Kidney (tissue), 14 donors: ENCODE data around the gene SPOCK1. TPM values are rescaled to one million over a fixed set of nuclear protein-coding genes. Genes with fewer than 3 reads are reported as not detected.
"Not testable (repeated sequence)": the region's sequence is repeated elsewhere in the genome, so short reads cannot be mapped to it uniquely, and the experiment has no call there.

Experiments
- DNase-seq, 5 donors: peaks; one replicate each; pipeline ENCODE4 v3.0.0-alpha.2; 2013 to 2020
- FAIRE-seq: peaks from 2 replicates; lab custom pipeline; 2012; peaks lifted over from hg19 to GRCh38; lab: Jason Lieb, UNC
- H3K27ac ChIP-seq, 2 donors: one replicate each; pipeline ENCODE4 v1.7.0; 2013; ENCODE audit warnings: low read depth in 2 of 2, low read length in 2 of 2, inconsistent platforms in 1 of 2
- H3K27me3 ChIP-seq: one replicate; pipeline ENCODE4 v1.7.1; 2013; ENCODE audit warnings: low read length, inconsistent platforms; ENCODE audit not compliant: control insufficient read depth, insufficient read depth
- H3K36me3 ChIP-seq, 3 donors: one replicate each; pipeline versions ENCODE4 v1.7.0 to v1.7.1; 2013; ENCODE audit warnings: low read length in 3 of 3, control low read depth in 1 of 3, inconsistent platforms in 1 of 3; ENCODE audit not compliant: insufficient read depth in 3 of 3, control insufficient read depth in 2 of 3
- H3K4me1 ChIP-seq, 3 donors: one replicate each; pipeline versions ENCODE4 v1.7.0 to v1.7.1; 2013; ENCODE audit warnings: low read length in 3 of 3, inconsistent platforms in 1 of 3, low read depth in 1 of 3; ENCODE audit not compliant: control insufficient read depth in 2 of 3, insufficient read depth in 2 of 3
- H3K4me3 ChIP-seq, 3 donors: one replicate each; pipeline versions ENCODE4 v1.7.0 to v1.8.1; 2013; ENCODE audit warnings: low read length in 3 of 3, control low read depth in 1 of 3, inconsistent platforms in 1 of 3
- H3K9ac ChIP-seq, 3 donors: one replicate each; pipeline versions ENCODE4 v1.7.0 to v1.7.1; 2013; ENCODE audit warnings: low read length in 3 of 3, control low read depth in 1 of 3, inconsistent platforms in 1 of 3
- H3K9me3 ChIP-seq, 3 donors: one replicate each; pipeline versions ENCODE4 v1.7.0 to v1.7.1; 2013; ENCODE audit warnings: low read length in 3 of 3, control low read depth in 1 of 3, inconsistent platforms in 1 of 3; ENCODE audit not compliant: control insufficient read depth in 2 of 3, insufficient read depth in 1 of 3
- intact Hi-C: fragments of 100-400 bp; cut with DNase I; formaldehyde crosslinking; loops from one replicate; pipeline ENCODE4 v1.11.1; 2022
- polyA plus RNA-seq: library from polyadenylated mRNA; stranded (reverse); fragments of 350-450 nt; fragmentation: Illumina TruSeq; extraction: RNeasy Lipid Tissue Mini Kit (QIAGEN cat#74804); gene quantifications from one replicate; pipeline ENCODE4 v1.2.3, GENCODE V29; 2014; ENCODE audit warnings: low read depth, low replicate concordance; ENCODE audit not compliant: insufficient read depth
- total RNA-seq: library from RNA; stranded (reverse); fragmentation: NEBNext Ultra II Directional; extraction: Animal tissue kit (Norgen Biotek cat#: 25700); gene quantifications from one replicate; pipeline ENCODE4 v1.2.1, GENCODE V29; 2021
- TF ChIP-seq, protein P1 (sequence below): IDR thresholded peaks from 3 replicates; pipeline ENCODE4 v1.5.1; 2012; ENCODE audit warnings: mild to moderate bottlenecking, moderate library complexity, borderline replicate concordance; ENCODE audit not compliant: insufficient read depth; ENCODE audit errors: extremely low read depth
- donor health status: control.
- donor health status: control.
- donor health status: control.
- donor health status: control.
- donor health status: control.
- donor health status: DM: yes; HTN: yes; CAD: no.
- donor health status: Normal renal cell carcinoma (clear cell type).

The SPOCK1 gene
- total and polyA plus RNA-seq, 2 donors from 2014 or later: 15.7 to 32.8 TPM

DNA sequence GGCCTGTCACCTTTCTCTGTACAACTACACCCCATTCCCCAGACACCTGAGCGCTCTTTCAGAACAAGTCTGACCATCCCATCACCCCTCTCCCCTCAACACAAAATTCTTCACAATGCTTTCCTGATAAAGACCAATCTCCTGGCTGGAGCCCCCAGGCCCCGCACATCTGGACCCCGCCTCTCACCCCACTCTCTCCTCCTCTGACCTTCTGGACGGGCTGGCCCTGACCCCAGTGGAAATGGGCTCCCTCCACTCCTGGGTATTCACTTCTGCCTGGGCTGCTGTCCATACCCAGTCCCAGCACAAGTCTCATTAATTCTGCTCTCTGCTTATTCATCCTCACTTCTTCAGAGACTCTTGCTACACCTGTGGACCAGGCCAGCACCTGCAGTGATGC is 2.1 kb upstream of the SPOCK1 start:
- Histone ChIP-seq H3K27ac (no peak overlapping the region), H3K9me3 (no peaks in the 10 kb centered on the region), H3K4me1 (no peaks in the 10 kb centered on the region), H3K36me3 (no peaks in the 10 kb centered on the region), H3K4me3 (no peak overlapping the region), H3K9ac (no peak overlapping the region), H3K27me3 (peaks cover 4% of the 10 kb centered on the region)
- no peak for DNase-seq
- FAIRE-seq: no peak
- TF ChIP-seq, protein P1, sequence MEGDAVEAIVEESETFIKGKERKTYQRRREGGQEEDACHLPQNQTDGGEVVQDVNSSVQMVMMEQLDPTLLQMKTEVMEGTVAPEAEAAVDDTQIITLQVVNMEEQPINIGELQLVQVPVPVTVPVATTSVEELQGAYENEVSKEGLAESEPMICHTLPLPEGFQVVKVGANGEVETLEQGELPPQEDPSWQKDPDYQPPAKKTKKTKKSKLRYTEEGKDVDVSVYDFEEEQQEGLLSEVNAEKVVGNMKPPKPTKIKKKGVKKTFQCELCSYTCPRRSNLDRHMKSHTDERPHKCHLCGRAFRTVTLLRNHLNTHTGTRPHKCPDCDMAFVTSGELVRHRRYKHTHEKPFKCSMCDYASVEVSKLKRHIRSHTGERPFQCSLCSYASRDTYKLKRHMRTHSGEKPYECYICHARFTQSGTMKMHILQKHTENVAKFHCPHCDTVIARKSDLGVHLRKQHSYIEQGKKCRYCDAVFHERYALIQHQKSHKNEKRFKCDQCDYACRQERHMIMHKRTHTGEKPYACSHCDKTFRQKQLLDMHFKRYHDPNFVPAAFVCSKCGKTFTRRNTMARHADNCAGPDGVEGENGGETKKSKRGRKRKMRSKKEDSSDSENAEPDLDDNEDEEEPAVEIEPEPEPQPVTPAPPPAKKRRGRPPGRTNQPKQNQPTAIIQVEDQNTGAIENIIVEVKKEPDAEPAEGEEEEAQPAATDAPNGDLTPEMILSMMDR: no peak
- intact Hi-C loops: no loop called here

DNA sequence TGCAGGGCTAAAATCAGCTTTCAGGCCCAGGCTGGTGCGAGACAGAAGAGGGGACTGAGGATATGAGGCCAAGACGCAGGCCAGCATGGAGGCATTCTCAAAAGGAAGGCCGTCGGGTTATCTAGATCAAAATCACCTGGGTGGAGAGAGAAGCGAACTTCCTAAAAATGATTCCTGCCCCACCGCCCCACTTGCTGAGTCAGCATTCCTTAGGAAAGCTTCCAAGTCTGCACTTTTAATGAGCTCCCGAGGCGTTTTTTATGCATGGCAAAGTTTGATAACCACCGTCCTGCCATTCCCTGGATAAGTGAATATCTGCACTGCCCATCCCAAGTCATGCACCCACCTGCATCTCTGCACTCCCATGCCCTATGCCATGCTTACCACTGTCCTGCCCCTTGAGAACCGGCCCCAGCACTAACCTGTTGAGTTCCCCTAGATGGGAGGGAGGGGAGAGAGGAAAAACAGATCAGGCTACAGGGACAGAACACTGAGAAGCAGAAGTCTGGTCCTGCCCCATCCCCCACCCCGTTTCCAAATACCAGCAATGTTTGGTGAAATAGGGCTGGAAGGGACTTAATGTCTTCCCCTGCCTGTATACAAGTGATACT is 1.6 kb upstream of the SPOCK1 start:
- intact Hi-C loops: no loop called here
- DNase-seq (no peak), FAIRE-seq (no peak)
- no peak overlapping the region for H3K4me3 ChIP-seq
- TF ChIP-seq, protein P1: no peak
- H3K27ac ChIP-seq: no peak overlapping the region
- no peaks in the 10 kb centered on the region for H3K9me3 ChIP-seq
- H3K36me3 ChIP-seq: no peaks in the 10 kb centered on the region
- H3K9ac ChIP-seq: no peak overlapping the region
- no peaks in the 10 kb centered on the region for H3K4me1 ChIP-seq
- H3K27me3 ChIP-seq: peaks cover 4% of the 10 kb centered on the region

DNA sequence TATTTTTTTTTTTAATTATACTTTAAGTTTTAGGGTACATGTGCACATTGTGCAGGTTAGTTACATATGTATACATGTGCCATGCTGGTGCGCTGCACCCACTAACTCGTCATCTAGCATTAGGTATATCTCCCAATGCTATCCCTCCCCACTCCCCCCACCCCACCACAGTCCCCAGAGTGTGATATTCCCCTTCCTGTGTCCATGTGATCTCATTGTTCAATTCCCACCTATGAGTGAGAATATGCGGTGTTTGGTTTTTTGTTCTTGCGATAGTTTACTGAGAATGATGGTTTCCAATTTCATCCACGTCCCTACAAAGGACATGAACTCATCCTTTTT is 351 bp upstream of the SPOCK1 start:
- H3K36me3 ChIP-seq, H3K27ac ChIP-seq, H3K9ac ChIP-seq, H3K4me3 ChIP-seq, H3K4me1 ChIP-seq, FAIRE-seq, DNase-seq, H3K9me3 ChIP-seq, H3K27me3 ChIP-seq: not testable (repeated sequence)
- intact Hi-C loops: loop anchor here (5.0 kb wide), 1 partner anchor 177 kb away; no protein-coding TSS in a partner anchor

DNA sequence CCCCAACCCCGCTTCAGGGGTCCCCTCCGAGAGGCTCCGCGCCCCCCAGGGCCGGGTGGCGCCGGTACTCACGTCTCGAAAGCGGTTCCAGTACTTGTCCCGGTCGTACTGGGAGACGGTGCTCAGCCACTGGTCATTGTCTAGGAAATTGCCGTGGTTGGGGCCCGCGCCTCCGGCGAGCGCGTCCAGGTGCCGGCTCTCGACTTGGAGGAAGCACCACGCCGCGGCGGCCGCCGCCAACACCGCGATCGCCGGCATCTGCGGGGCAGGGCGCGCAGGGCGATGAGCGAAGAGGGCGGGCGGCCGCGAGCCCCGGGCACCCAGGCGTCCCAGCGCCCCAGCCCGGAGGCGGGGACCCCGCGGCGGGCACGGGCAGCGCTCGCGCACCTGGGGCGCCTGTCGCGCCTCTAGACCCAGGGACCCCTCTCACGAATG is 808 bp downstream of the SPOCK1 start:
- Histone ChIP-seq H3K4me1 (no peaks in the 10 kb centered on the region), H3K36me3 (no peaks in the 10 kb centered on the region), H3K27ac (no peak overlapping the region), H3K9ac (no peak overlapping the region), H3K4me3 (peak overlapping the region in 2 of 3 donors; percentile 38 to 52), H3K27me3 (peaks cover 4% of the 10 kb centered on the region), H3K9me3 (no peaks in the 10 kb centered on the region)
- intact Hi-C loops: loop anchor here (5.0 kb wide), 1 partner anchor 176 kb away; no protein-coding TSS in a partner anchor
- FAIRE-seq: no peak
- TF ChIP-seq, protein P1: no peak
- DNase-seq: peak; percentile 14 to 73 (median 39)
